Measurements from ENCODE around the gene PTGER3.
"Not testable (repeated sequence)": the region's sequence is repeated elsewhere in the genome, so short reads cannot be mapped to it uniquely, and the experiment has no call there.

The PTGER3 gene

GRCh38 chr1:70947835-70948234, 99.8 kb downstream of the PTGER3 start:
- no peak for DNase-seq (ENCODE audit: low spot score)

DNA sequence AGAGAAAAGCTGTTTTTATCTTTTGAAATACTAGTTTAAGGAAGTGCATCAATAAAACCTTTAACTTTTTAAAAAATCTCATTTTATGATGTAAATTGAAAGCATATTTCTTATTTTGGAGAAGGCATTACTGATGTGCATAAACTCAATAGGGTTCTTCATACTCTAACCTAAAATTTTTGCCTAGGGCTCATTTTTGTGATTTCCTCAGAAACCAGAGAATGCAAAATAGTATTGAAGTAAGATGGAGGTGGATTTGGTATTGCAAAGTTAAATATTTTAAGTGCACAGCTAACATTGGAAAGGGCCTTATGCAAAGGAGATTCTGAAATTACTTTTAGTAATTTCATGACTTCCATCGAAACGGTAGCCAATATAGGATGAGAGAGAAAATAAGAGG, 101.9 kb downstream of the PTGER3 start:
- no peak for DNase-seq (ENCODE audit: low spot score)

DNA sequence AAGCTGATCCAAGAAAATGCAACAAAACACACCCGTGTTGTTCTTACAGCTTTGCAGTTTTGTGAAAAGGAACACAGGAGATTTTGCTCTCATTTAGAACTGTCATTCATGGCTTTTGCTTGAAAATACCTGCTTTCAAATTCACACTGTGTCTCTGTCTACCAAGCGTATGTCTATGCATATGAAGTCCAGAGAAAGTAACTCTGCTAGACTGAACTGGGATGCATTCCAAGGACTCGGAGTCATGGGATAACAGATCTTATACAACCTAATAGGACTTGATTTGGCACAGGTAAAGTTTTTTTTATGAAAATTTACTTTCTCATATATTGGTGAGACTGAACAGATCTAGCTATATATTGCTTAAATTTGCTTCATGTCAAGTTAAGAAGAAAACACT, 102.4 kb downstream of the PTGER3 start:
- no peak for DNase-seq (ENCODE audit: low spot score)

DNA sequence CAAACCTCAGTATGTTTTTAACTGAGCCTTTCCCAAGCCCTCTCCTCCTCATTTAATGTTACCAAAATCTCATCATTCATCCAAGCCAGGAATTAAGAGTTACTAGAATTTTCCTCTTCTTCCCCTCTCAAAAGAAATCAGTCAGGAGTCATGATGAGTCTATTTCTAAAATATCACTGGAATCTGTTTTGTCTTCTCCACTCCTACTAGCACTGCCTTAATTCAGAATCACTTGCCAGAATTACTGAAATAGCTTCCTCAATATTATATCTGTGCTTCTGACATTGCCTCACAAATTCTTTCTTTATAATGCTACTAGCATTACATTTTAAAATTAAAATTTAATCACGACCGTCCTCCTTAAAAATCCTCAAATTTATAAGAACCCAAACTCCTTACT, 106.1 kb downstream of the PTGER3 start:
- no peak for DNase-seq (ENCODE audit: low spot score)

DNA sequence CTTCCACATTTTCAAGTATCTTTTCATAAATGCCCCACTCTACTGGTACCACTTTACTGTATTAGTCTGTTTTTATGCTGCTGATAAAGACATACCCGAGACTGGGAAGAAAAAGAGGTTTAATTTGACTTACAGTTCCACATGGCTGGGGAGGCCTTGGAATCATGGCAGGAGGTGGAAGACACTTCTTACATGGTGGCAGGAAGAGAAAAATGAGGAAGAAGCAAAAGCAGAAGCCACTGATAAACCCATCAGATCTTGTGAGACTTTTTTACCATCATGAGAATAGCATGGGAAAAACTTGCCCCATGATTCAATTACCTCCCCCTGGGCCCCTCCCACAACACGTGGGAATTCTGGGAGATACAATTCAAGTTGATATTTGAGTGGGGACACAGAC, 107.2 kb downstream of the PTGER3 start:
- DNase-seq (ENCODE audit: low spot score): not testable (repeated sequence)

- no peak for DNase-seq (ENCODE audit: low spot score)
Measured at GRCh38 chr1:70934194-70934961, 113.2 kb downstream of the PTGER3 start.

DNA sequence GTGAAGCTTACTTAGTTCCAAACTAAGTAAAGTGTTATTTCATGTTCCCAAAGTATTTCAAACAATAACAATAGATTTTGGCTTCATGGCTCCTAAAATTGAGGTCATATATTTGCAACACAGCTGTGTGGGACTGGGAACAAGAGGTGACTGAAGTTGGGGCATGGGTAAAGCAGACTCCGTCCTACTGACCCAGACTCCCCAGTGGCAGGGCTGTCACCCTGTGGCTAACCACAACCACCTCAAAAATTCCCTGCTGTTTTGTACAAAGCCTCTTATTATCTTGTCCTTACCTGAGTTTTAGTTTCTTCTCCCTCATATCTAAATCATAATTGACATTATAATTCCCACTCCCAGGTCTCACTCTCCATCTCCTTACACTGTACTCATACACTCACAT, 117.6 kb downstream of the PTGER3 start:
- DNase-seq (ENCODE audit: low spot score): no peak

DNA sequence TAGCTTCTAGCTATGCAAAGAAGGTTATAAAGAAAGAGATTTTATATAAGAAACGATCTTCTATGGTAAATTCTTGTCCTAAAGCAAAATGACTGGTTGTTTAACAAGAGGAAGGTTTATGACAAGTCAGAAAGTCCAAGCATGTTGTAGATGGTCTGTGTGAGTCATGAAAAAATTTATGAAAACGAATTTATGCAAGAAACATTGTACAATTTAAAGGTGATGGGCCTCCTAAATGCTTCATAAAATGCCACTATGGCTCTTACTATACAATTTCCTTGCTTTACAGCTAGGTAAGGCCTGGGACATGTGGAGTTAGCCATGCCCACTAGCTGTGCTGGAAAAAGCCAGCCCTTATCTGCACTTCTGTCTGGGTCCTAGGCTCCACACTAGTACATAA, 125.4 kb downstream of the PTGER3 start:
- no peak for DNase-seq (ENCODE audit: low spot score)
